Neural cell (in vitro differentiated cells): Measurements from ENCODE around the gene LSAMP. TPM values are rescaled to one million over a fixed set of nuclear protein-coding genes. Genes with fewer than 3 reads are reported as not detected.
"Not testable (repeated sequence)": the region's sequence is repeated elsewhere in the genome, so short reads cannot be mapped to it uniquely, and the experiment has no call there.

ENCODE experiments used
- H2AFZ ChIP-seq: fragments of 200-600, 300-800 bp; sonication (generic), shearing (Covaris generic); 2 replicates; pipeline ENCODE4 v1.6.0; 2014; ENCODE audit warnings: low read depth, mild to moderate bottlenecking, antibody characterized with exemption, low read length, moderate library complexity
- H3F3A ChIP-seq: fragments of 200-600 bp; shearing (Covaris generic); 2 replicates; pipeline ENCODE4 v1.6.1; 2016; ENCODE audit warnings: mild to moderate bottlenecking, moderate library complexity, mixed read lengths, antibody characterized with exemption, low read length; ENCODE audit not compliant: insufficient read depth, poor library complexity, severe bottlenecking
- H3K27ac ChIP-seq: fragments of 200-600, 300-800 bp; sonication (generic), shearing (Covaris generic); 2 replicates; pipeline ENCODE4 v1.5.1; 2014; ENCODE audit warnings: mild to moderate bottlenecking, low read length, moderate library complexity
- H3K27me3 ChIP-seq: fragments of 300-800, 200-600 bp; sonication (generic), shearing (Covaris generic); 2 replicates; pipeline ENCODE4 v1.6.0; 2014; ENCODE audit warnings: mild to moderate bottlenecking, low read depth, low read length, moderate library complexity; ENCODE audit not compliant: insufficient read depth
- H3K36me3 ChIP-seq: fragments of 300-800, 200-600 bp; sonication (generic), shearing (Covaris generic); 2 replicates; pipeline ENCODE4 v1.5.1; 2014; ENCODE audit warnings: mild to moderate bottlenecking, antibody characterized with exemption, low read length, moderate library complexity; ENCODE audit not compliant: insufficient read depth
- H3K4me2 ChIP-seq: fragments of 300-800, 200-600 bp; sonication (generic), shearing (Covaris generic); 2 replicates; pipeline ENCODE4 v1.6.0; 2014; ENCODE audit warnings: mild to moderate bottlenecking, low read length
- H3K4me3 ChIP-seq: fragments of 300-800, 200-600 bp; sonication (generic), shearing (Covaris generic); 2 replicates; pipeline ENCODE4 v1.5.1; 2014; ENCODE audit warnings: mild to moderate bottlenecking, low read length, moderate library complexity
- H3K79me2 ChIP-seq: fragments of 200-600 bp; shearing (Covaris generic); replicated peaks from 2 replicates; pipeline ENCODE4 v1.6.0; 2014; ENCODE audit warnings: mild to moderate bottlenecking, low read length, moderate library complexity; ENCODE audit not compliant: insufficient read depth
- H3K9ac ChIP-seq: fragments of 300-800, 200-600 bp; sonication (generic), shearing (Covaris generic); 2 replicates; pipeline ENCODE4 v1.6.1; 2016; ENCODE audit warnings: mild to moderate bottlenecking, low read length, mixed read lengths
- H3K9me2 ChIP-seq: fragments of 200-600 bp; shearing (Covaris generic); 2 replicates; pipeline ENCODE4 v1.6.1; 2016; ENCODE audit warnings: mild to moderate bottlenecking, low read length, mixed read lengths; ENCODE audit not compliant: insufficient read depth
- H3K9me3 ChIP-seq: fragments of 200-600, 300-800 bp; sonication (generic), shearing (Covaris generic); 2 replicates; pipeline ENCODE4 v1.6.1; 2016; ENCODE audit warnings: mild to moderate bottlenecking, mixed run types, low read length, moderate library complexity, mixed read lengths
- H4K20me1 ChIP-seq: fragments of 200-600 bp; shearing (Covaris generic); 2 replicates; pipeline ENCODE4 v1.6.1; 2016; ENCODE audit warnings: mild to moderate bottlenecking, mixed run types; ENCODE audit not compliant: insufficient read depth
- CTCF ChIP-seq: fragments of 450-650 bp; IDR thresholded peaks from 2 replicates; pipeline ENCODE4 v1.5.1; 2014; ENCODE audit warnings: antibody characterized with exemption, mild to moderate bottlenecking, moderate library complexity; ENCODE audit not compliant: poor library complexity, severe bottlenecking
- EP300 ChIP-seq: fragments of 450-650 bp; conservative IDR thresholded peaks from 2 replicates; pipeline ENCODE4 v1.6.1; 2014; ENCODE audit warnings: antibody characterized with exemption, mild to moderate bottlenecking, moderate library complexity; ENCODE audit not compliant: poor library complexity, severe bottlenecking
- EZH2 ChIP-seq: fragments of 200-600, 300-800 bp; shearing (Covaris generic), sonication (generic); IDR thresholded peaks from 2 replicates; pipeline ENCODE4 v1.6.1; 2014; ENCODE audit warnings: antibody characterized with exemption, low read length, borderline replicate concordance, mild to moderate bottlenecking; ENCODE audit not compliant: insufficient read depth, poor library complexity, severe bottlenecking
- MXI1 ChIP-seq: fragments of 450-650 bp; conservative IDR thresholded peaks from 2 replicates; pipeline ENCODE4 v1.6.1; 2014; ENCODE audit warnings: antibody characterized with exemption, mild to moderate bottlenecking; ENCODE audit not compliant: poor library complexity, severe bottlenecking
- POLR2AphosphoS5 ChIP-seq: IDR thresholded peaks from 2 replicates; pipeline ENCODE4 v1.6.1; 2012
- RAD21 ChIP-seq: fragments of 450-650 bp; conservative IDR thresholded peaks from 2 replicates; pipeline ENCODE4 v1.6.1; 2014; ENCODE audit warnings: antibody characterized with exemption, mild to moderate bottlenecking, moderate library complexity
- SMC3 ChIP-seq: fragments of 450-650 bp; conservative IDR thresholded peaks from 2 replicates; pipeline ENCODE4 v1.6.1; 2014; ENCODE audit warnings: antibody characterized with exemption, mild to moderate bottlenecking, moderate library complexity; ENCODE audit not compliant: poor library complexity
- TAF1 ChIP-seq: IDR thresholded peaks from 2 replicates; pipeline ENCODE4 v1.6.1; 2012; ENCODE audit warnings: low read depth
- polyA plus RNA-seq: library from polyadenylated mRNA; depleted of rRNA; stranded (reverse); fragments of >200 nt; gene quantifications from 2 replicates; pipeline ENCODE4 v1.2.3, GENCODE V29; 2014
- TF ChIP-seq, protein P1 (sequence below): IDR thresholded peaks from 2 replicates; pipeline ENCODE4 v1.6.1; 2012; ENCODE audit warnings: borderline replicate concordance

Gene LSAMP
- polyA plus RNA-seq, 1 donor from 2014 or later = 93.6 TPM

DNA sequence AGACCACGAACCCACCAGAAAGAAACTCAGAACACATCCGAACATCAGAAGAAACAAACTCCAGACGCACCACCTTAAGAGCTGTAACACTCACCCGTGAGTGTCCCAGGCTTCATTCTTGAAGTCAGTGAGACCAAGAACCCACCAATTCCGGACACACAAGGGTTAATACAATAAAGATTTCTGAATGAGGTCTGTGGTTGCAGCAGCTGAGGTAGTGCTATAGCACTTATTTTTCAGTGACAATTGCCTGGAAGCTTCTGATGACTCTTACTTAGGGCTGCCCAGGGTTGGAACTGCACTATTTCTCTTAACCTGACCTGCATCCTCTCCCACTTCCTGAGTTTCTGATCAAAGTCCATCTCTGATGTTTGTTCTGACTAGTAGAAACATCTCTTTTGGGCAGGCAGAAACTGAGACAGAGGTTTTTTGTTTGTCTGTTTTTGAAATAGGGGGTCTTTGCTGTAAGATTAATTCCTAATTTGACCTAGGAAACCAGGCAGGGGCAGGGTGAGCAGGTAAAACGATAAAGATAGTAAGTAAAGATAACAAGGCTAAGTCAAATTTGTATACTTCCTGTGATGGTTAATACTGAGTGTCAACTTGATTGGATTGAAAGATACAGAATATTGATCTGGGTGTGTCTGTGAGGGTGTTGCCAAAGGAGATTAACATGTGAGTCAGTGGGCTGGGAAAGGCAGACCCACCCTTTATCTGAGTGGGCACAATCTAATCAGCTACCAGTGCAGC lies 652.9 kb downstream of the LSAMP start:
- H3K27ac ChIP-seq = no peak overlapping the region
- no peak overlapping the region for H3K4me2 ChIP-seq
- no peaks in the 10 kb centered on the region for H3K36me3 ChIP-seq
- no peaks in the 10 kb centered on the region for H3F3A ChIP-seq
- H4K20me1 ChIP-seq = no peaks in the 10 kb centered on the region
- no peaks in the 10 kb centered on the region for H3K9me3 ChIP-seq
- no peaks in the 10 kb centered on the region for H3K79me2 ChIP-seq
- H3K9ac ChIP-seq = no peak overlapping the region
- TF ChIP-seq EP300 = no peak
- no peak for TF ChIP-seq EZH2
- no peak for TF ChIP-seq TAF1
- no peak for TF ChIP-seq CTCF
- no peak for TF ChIP-seq POLR2AphosphoS5
- no peak for TF ChIP-seq RAD21
- TF ChIP-seq, protein P1, sequence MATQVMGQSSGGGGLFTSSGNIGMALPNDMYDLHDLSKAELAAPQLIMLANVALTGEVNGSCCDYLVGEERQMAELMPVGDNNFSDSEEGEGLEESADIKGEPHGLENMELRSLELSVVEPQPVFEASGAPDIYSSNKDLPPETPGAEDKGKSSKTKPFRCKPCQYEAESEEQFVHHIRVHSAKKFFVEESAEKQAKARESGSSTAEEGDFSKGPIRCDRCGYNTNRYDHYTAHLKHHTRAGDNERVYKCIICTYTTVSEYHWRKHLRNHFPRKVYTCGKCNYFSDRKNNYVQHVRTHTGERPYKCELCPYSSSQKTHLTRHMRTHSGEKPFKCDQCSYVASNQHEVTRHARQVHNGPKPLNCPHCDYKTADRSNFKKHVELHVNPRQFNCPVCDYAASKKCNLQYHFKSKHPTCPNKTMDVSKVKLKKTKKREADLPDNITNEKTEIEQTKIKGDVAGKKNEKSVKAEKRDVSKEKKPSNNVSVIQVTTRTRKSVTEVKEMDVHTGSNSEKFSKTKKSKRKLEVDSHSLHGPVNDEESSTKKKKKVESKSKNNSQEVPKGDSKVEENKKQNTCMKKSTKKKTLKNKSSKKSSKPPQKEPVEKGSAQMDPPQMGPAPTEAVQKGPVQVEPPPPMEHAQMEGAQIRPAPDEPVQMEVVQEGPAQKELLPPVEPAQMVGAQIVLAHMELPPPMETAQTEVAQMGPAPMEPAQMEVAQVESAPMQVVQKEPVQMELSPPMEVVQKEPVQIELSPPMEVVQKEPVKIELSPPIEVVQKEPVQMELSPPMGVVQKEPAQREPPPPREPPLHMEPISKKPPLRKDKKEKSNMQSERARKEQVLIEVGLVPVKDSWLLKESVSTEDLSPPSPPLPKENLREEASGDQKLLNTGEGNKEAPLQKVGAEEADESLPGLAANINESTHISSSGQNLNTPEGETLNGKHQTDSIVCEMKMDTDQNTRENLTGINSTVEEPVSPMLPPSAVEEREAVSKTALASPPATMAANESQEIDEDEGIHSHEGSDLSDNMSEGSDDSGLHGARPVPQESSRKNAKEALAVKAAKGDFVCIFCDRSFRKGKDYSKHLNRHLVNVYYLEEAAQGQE = no peak
- no peak for TF ChIP-seq SMC3
- no peak for TF ChIP-seq MXI1
- H3K9me2 ChIP-seq = no peaks in the 10 kb centered on the region
- no peaks in the 10 kb centered on the region for H3K27me3 ChIP-seq
- no peak overlapping the region for H3K4me3 ChIP-seq
- no peak overlapping the region for H2AFZ ChIP-seq

- H3K4me2 ChIP-seq, H3K9ac ChIP-seq, H3K9me2 ChIP-seq, H3K79me2 ChIP-seq, H4K20me1 ChIP-seq, H3K36me3 ChIP-seq, H3K27ac ChIP-seq, H3F3A ChIP-seq, H2AFZ ChIP-seq, H3K4me3 ChIP-seq, H3K27me3 ChIP-seq, H3K9me3 ChIP-seq: not testable (repeated sequence)
These were observed 653.8 kb downstream of the LSAMP start for GRCh38 chr3:115791271-115792153.
